ENCODE results near the gene SHLD2. TPM values are rescaled to one million over a fixed set of nuclear protein-coding genes. Genes with fewer than 3 reads are reported as not detected.
"Not testable (repeated sequence)": the region's sequence is repeated elsewhere in the genome, so short reads cannot be mapped to it uniquely, and the experiment has no call there.

SHLD2 gene
- polyA plus RNA-seq, 3 donors: 37.4 to 47.1 (median 38.8) TPM

- DNase-seq (ENCODE audit: low read depth in 3 of 3, low spot score in 2 of 3): peak in 1 of 3 donors; percentile 20
Observed at GRCh38 chr10:87084291-87084782, 10.7 kb upstream of the SHLD2 start.

GRCh38 chr10:87085537-87085936 lies 9.5 kb upstream of the SHLD2 start:
- no peak for DNase-seq (ENCODE audit: low read depth in 3 of 3, low spot score in 2 of 3)

GRCh38 chr10:87089746-87090145 lies 5.3 kb upstream of the SHLD2 start:
- no peak for DNase-seq (ENCODE audit: low read depth in 3 of 3, low spot score in 2 of 3)

GRCh38 chr10:87090779-87091178 lies 4.2 kb upstream of the SHLD2 start:
- no peak for DNase-seq (ENCODE audit: low read depth in 3 of 3, low spot score in 2 of 3)

GRCh38 chr10:87092376-87092860 lies 2.6 kb upstream of the SHLD2 start:
- peak in 1 of 3 donors; percentile 7 for DNase-seq (ENCODE audit: low read depth in 3 of 3, low spot score in 2 of 3)

- DNase-seq (ENCODE audit: low read depth in 3 of 3, low spot score in 2 of 3): peak in 2 of 3 donors; percentile 13 to 23
Observed at GRCh38 chr10:87092861-87093631, 2.0 kb upstream of the SHLD2 start.

GRCh38 chr10:87093632-87094372 lies 1.2 kb upstream of the SHLD2 start:
- peak in 2 of 3 donors; percentile 19 to 27 for DNase-seq (ENCODE audit: low read depth in 3 of 3, low spot score in 2 of 3)

- DNase-seq (ENCODE audit: low read depth in 3 of 3, low spot score in 2 of 3): peak in 2 of 3 donors; percentile 14 to 32
Observed at GRCh38 chr10:87095236-87095945, 385 bp downstream of the SHLD2 start.

GRCh38 chr10:87101996-87102395 lies 7.0 kb downstream of the SHLD2 start:
- DNase-seq (ENCODE audit: low read depth in 3 of 3, low spot score in 2 of 3): no peak

GRCh38 chr10:87104727-87105126 lies 9.7 kb downstream of the SHLD2 start:
- DNase-seq (ENCODE audit: low read depth in 3 of 3, low spot score in 2 of 3): not testable (repeated sequence)

- no peak for DNase-seq (ENCODE audit: low read depth in 3 of 3, low spot score in 2 of 3)
Observed at GRCh38 chr10:87105446-87106124, 10.6 kb downstream of the SHLD2 start.

GRCh38 chr10:87118122-87118521 lies 23.1 kb downstream of the SHLD2 start:
- not testable (repeated sequence) for DNase-seq (ENCODE audit: low read depth in 3 of 3, low spot score in 2 of 3)

- DNase-seq (ENCODE audit: low read depth in 3 of 3, low spot score in 2 of 3): not testable (repeated sequence)
Observed at GRCh38 chr10:87119029-87119428, 24.0 kb downstream of the SHLD2 start.

- not testable (repeated sequence) for DNase-seq (ENCODE audit: low read depth in 3 of 3, low spot score in 2 of 3)
Observed at GRCh38 chr10:87123351-87123750, 28.3 kb downstream of the SHLD2 start.

GRCh38 chr10:87127048-87127447 lies 32.0 kb downstream of the SHLD2 start:
- not testable (repeated sequence) for DNase-seq (ENCODE audit: low read depth in 3 of 3, low spot score in 2 of 3)

- DNase-seq (ENCODE audit: low read depth in 3 of 3, low spot score in 2 of 3): not testable (repeated sequence)
Observed at GRCh38 chr10:87127607-87128156, 32.7 kb downstream of the SHLD2 start.

GRCh38 chr10:87132176-87132575 lies 37.2 kb downstream of the SHLD2 start:
- not testable (repeated sequence) for DNase-seq (ENCODE audit: low read depth in 3 of 3, low spot score in 2 of 3)

- not testable (repeated sequence) for DNase-seq (ENCODE audit: low read depth in 3 of 3, low spot score in 2 of 3)
Observed at GRCh38 chr10:87133936-87134335, 38.9 kb downstream of the SHLD2 start.

- DNase-seq (ENCODE audit: low read depth in 3 of 3, low spot score in 2 of 3): not testable (repeated sequence)
Observed at GRCh38 chr10:87134440-87134839, 39.4 kb downstream of the SHLD2 start.

- DNase-seq (ENCODE audit: low read depth in 3 of 3, low spot score in 2 of 3): not testable (repeated sequence)
Observed at GRCh38 chr10:87137478-87137877, 42.5 kb downstream of the SHLD2 start.
